ENCODE measurements around the gene EGFL7.
"Not testable (repeated sequence)": the region's sequence is repeated elsewhere in the genome, so short reads cannot be mapped to it uniquely, and the experiment has no call there.

EGFL7 gene

DNA sequence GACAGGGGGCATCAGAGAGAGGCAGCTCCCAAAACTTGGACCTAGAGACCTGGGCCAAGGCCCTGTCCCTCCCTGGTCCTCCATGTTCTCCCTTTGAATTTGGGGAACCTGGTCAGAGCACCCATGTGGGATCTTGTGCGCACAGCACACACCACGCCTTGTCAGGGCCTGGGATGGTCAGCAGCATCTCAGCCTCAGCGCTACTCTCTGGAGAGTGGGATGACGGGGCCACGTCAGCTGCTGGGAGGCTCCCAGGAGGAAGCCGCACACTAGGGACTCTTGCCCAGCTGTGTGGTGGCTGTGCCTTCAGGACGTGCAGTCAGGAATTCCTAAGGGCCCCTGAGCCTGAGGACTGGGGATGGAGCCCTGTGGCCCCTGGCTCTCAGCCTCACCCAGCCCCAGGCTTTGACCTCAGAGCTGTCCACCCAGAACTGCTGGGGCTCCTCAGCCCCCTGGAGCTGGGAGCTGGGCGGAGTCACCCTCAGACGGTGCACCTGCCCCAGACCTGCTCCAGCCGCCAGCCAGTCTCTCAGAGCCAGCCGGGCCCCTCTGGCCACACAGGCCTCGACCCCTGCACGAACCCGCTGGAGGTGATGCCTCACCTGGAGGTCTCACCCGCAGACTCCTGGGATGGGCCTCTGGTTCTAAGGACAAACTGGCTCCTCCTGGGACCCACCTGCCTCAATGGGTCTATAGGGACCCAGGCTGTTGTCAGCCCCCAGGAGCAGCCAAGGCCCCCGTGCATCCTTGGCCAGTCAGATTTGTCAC is 38.3 kb upstream of the EGFL7 start:
- DNase-seq (ENCODE audit: low read depth): no peak

DNA sequence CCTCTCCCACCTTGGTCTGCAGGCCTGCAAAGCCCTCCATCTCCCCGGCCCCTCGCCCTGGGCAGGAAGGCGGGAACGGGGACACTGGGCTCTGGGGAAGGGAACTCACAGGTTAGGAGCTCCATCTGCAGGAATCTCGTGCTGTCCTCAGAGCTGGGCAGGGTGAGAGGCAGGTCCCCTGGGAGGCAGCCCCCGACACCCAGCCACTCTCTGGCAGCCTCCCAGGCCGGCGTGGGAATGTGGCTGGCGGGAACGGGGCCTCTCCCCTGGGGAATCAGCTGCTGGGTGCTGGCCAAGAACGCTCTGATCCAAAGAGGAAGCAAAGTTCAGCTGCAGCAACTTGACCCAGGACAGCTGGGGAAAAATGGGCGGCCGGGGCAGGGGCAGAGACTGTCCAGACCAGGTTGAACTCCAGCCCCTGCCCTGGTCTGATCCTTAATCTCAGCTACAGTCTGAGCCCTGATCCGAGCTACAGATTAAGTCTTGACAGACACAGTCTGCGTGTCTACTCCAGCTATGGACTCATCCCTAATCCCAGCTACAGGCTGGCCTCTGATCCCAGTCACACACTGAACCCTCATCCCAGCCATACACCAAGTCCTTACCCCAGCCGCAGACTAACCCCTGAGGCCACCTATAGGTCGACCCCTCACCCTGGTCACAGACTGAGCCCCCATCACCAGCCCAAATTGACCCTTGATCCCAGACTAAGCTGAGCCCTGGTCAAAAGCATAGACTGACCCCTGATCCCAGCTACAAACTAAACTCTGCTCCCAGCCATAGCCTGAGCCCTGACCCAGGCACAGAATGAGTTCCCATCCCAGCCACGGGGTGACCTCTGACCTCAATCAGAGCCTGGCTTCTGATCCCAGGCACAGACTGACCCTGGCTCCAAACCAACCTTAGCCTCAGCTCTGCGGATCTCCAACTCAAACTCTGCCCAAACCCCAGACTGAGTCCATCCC is 37.3 kb upstream of the EGFL7 start:
- no peak for DNase-seq (ENCODE audit: low read depth)

- DNase-seq (ENCODE audit: low read depth): no peak
These were observed 36.5 kb upstream of the EGFL7 start for GRCh38 chr9:136626066-136626725.

DNA sequence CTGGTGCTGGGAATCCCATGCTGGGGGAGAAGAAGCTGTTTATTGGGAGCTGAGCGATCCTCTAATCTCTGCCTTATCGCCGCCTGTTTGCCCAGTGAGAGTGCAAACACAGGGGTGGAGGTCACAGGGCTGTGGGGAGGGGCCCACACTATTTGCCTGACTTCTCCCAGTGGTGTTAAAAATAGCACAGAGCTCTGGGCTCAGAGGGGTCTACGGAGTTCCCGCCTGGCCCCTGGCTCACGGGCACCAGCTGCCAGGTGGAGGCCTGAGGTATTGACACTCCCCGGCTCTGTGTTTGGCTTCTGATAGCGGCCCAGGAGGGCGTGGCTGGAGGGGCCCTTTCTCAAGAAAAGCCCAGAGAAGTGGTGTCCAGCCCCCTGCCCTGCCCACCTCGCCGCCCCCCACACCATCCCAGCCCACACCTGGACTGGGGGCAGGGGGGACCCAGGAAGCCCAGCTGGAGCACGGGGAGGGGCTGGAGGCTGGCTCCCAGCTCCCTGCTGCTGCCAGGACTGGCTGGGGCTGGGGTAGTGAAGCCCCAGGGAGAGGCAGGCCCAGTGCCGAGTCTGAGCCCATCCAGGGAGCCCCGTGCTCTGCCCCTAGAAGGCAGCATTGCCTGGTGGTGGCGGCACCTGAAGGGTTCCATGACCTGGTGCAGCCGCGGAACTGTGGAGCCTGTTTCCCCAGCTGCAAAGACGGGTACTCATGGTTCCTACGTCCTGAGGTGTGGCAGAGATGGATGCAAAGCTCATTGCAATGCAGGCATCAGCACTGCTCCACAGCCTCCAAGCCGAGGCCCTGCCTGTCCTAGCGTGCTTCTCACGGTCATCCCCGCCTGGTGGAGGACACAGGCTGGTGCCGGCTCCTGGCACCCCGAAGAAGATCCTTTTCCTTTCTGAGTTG is 35.7 kb upstream of the EGFL7 start:
- no peak for DNase-seq (ENCODE audit: low read depth)

GRCh38 chr9:136627703-136628102 is 35.0 kb upstream of the EGFL7 start:
- DNase-seq (ENCODE audit: low read depth): no peak

- DNase-seq (ENCODE audit: low read depth): no peak
These were observed 34.4 kb upstream of the EGFL7 start for GRCh38 chr9:136628268-136628667.

- no peak for DNase-seq (ENCODE audit: low read depth)
These were observed 33.5 kb upstream of the EGFL7 start for GRCh38 chr9:136629001-136629878.

- DNase-seq (ENCODE audit: low read depth): peak; percentile 26
These were observed 32.6 kb upstream of the EGFL7 start for GRCh38 chr9:136629879-136630661.

GRCh38 chr9:136630662-136630992 is 32.1 kb upstream of the EGFL7 start:
- DNase-seq (ENCODE audit: low read depth): no peak

DNA sequence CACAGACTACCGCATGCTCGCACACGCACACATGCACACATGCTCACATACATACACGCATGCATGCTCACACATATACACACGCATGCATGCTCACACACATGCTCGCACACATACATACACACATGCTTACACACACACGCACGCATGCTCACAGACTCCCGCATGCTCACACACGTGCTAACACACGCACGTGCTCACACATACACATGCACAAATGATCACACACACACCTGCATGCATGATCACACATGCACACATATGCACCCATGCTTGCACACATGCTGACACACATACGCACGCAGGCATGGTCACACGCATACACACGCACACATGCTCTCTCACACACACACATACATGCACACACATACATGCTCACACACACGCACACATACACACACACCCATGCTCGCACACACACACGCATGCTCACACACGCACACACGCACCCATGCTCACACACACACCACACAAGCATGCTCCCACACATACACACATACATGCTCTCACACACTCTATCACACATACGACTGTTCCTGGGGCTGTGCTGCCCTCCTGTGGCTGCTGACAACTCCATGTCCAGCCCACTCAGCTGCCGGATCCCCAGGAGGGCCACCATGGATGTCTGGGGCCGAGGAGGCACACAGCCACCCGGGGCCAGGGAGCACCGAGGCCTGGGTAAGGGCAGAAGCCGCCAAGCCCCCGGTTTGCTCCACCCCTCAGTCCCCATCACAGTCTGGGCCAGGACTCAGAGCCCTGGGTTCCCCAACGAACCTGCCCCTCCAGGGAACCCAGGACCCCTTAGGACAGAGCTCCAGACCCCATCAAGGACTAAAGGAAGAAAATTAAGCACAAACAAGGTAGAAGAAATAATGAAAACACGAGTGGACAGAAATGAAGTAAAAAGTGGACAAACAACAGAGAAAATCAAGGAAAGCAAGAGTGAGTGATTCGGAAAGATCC is 31.4 kb upstream of the EGFL7 start:
- peak; percentile 43 for DNase-seq (ENCODE audit: low read depth)

DNA sequence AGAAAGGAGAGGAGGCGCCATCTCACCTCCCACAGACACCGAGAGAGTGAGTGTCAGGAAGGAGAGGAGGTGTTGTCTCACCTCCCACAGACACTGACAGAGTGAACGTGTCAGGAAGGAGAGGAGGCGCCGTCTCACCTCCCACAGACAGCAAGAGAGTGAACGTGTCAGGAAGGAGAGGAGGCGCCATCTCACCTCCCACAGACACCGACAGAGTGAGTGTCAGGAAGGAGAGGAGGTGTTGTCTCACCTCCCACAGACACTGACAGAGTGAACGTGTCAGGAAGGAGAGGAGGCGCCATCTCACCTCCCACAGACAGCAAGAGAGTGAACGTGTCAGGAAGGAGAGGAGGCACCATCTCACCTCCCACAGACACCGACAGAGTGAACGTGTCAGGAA is 30.6 kb upstream of the EGFL7 start:
- DNase-seq (ENCODE audit: low read depth): not testable (repeated sequence)

DNA sequence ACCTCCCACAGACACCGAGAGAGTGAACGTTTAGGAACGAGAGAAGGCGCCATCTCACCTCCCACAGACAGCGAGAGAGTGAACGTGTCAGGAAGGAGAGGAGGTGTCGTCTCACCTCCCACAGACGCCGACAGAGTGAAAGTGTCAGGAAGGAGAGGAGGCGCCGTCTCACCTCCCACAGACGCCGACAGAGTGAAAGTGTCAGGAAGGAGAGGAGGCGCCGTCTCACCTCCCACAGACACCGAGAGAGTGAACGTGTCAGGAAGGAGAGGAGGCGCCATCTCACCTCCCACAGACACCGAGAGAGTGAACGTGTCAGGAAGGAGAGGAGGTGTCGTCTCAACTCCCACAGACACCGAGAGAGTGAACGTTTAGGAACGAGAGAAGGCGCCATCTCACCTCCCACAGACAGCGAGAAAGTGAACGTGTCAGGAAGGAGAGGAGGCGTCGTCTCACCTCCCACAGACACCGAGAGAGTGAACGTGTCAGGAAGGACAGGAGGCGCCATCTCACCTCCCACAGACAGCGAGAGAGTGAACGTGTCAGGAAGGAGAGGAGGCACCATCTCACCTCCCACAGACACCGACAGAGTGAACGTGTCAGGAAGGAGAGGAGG is 30.1 kb upstream of the EGFL7 start:
- not testable (repeated sequence) for DNase-seq (ENCODE audit: low read depth)

DNA sequence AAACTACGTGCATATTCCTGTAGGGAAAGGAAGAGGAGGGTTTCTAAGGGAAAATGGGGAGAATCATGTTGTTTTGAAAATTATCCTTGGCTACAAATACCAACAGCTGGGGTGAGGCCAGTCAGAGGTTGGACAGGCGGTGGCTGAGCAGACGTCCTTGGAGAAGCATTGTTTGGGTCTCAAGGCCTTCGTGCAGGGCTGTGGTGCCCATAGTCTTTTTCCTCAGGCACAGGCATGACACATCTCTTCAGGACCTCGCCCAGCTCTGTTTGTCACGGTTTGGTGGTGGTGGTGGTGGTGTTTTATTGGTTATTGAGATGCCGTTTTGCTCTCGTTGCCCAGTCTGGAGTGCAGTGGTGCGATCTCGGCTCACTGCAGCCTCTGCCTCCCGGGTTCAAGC is 27.8 kb upstream of the EGFL7 start:
- DNase-seq (ENCODE audit: low read depth): no peak

DNA sequence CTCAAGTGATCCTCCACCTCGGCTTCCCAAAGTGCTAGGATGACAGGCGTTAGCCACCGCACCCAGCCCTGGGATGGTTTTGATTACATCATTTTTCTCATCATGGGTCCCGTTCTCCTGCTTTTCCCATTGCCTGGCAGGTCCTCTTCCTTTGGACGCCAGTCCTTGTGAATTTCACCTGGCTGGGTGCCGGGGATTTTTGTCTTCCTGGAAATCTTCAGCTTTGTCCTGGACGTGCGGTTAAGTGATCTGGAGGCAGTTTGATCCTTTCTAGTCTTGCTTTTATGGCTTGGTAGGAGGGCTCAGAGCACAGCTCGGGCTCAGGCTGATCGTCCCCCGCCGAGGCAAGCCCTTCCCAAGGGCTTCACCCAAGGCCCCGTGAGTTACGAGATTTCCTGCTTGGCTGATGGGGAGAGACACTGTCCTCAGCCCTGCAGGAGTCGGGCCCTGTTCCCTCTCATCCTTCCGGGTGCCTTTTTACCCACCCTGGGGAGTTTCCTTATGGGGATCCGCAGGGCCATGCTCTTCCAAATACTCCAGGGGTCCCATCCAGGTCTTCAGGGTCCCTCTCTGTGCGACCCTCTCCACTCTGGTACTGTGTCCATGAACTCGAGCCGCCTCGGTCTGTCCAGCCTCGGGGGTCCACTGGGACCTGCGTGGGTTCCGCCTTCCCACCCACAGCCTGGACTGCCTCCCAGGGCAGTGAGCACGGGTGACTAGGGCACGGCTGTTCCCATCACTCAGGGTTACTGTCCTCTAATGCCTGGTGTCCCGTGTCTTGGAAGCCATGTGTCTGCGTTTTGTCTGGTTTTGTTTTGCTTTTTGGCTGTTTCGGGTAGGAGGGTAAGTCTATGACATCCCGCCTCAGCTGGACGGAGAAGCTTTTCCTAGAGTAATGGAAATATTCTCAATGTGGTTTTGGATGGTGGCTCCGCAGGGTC is 22.3 kb upstream of the EGFL7 start:
- no peak for DNase-seq (ENCODE audit: low read depth)

DNA sequence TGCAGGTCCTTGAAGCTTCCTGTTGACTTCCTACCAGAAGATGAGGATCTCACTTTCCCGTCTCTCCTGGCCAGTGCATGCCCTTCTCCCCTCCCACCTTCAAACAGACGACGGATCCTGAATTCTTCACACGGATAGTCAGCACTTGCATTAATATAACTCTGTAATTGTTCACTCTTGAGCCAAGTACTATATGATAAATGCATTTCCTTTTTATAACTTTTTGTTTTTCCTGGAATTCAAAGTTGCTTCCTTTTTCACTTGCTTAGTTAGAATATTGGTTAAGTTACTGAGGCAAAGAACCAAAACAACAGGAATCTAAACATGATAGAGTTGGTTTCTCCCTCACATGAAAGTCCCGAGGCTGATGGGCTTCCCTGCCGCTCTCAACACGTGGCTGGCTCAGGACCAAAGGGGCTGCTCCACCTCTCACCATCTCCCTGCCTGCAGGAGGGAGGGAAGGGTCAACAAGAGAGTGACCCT is 20.2 kb upstream of the EGFL7 start:
- no peak for DNase-seq (ENCODE audit: low read depth)

- DNase-seq (ENCODE audit: low read depth): no peak
These were observed 18.9 kb upstream of the EGFL7 start for GRCh38 chr9:136643596-136644342.

All from stimulated activated CD8-positive, alpha-beta memory T cell treated with anti-CD3 and anti-CD28 coated beads, Interleukin-7, amount 100 ng/mL, for 24 hours (primary cell).